ENCODE results near the gene CDH8.

CDH8 gene

GRCh38 chr16:62036101-62036801, at the start of gene CDH8:
TSS of gene CDH8 (minus strand) at chr16:62036438. CDS start at chr16:62021403, 15,035 bp downstream.
- no peak for FAIRE-seq
- TF ChIP-seq, protein P1, sequence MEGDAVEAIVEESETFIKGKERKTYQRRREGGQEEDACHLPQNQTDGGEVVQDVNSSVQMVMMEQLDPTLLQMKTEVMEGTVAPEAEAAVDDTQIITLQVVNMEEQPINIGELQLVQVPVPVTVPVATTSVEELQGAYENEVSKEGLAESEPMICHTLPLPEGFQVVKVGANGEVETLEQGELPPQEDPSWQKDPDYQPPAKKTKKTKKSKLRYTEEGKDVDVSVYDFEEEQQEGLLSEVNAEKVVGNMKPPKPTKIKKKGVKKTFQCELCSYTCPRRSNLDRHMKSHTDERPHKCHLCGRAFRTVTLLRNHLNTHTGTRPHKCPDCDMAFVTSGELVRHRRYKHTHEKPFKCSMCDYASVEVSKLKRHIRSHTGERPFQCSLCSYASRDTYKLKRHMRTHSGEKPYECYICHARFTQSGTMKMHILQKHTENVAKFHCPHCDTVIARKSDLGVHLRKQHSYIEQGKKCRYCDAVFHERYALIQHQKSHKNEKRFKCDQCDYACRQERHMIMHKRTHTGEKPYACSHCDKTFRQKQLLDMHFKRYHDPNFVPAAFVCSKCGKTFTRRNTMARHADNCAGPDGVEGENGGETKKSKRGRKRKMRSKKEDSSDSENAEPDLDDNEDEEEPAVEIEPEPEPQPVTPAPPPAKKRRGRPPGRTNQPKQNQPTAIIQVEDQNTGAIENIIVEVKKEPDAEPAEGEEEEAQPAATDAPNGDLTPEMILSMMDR (IDR thresholded peaks at IDR 0.05; ENCODE audit: insufficient read depth, missing control alignments), result no peak
- no peak for DNase-seq (ENCODE audit: insufficient read length, low spot score)

GRCh38 chr16:62079236-62079635, 43.0 kb upstream of the CDH8 start:
- TF ChIP-seq, protein P1 (IDR thresholded peaks at IDR 0.05; ENCODE audit: insufficient read depth, missing control alignments), result no peak
- FAIRE-seq, result no peak

DNA sequence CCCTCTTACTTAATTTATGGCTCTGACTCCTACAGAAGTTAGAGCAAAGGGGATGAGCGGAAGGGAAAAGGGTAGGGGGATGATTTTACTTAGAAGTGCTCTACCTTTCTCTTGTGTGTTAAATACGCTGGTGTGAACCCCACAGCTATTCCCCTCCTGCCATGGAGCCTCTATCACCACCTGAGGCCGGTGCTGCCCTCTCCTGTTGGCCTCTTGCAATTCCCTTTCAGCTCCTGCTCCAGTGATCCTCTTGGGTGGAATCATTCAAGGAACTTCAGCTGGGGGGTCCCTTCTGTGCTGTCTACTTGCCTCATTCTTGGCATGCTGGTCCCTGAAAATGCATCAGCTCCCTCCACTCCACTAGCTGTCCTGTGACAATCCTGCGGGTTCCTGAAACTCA, 41.8 kb upstream of the CDH8 start:
- TF ChIP-seq, protein P1 (IDR thresholded peaks at IDR 0.05; ENCODE audit: insufficient read depth, missing control alignments), result no peak
- no peak for DNase-seq (ENCODE audit: insufficient read length, low spot score)
- no peak for FAIRE-seq

More at GRCh38 chr16:62079236-62079635, 43.0 kb upstream of the CDH8 start:
- no peak for DNase-seq (ENCODE audit: insufficient read length, low spot score)

DNA sequence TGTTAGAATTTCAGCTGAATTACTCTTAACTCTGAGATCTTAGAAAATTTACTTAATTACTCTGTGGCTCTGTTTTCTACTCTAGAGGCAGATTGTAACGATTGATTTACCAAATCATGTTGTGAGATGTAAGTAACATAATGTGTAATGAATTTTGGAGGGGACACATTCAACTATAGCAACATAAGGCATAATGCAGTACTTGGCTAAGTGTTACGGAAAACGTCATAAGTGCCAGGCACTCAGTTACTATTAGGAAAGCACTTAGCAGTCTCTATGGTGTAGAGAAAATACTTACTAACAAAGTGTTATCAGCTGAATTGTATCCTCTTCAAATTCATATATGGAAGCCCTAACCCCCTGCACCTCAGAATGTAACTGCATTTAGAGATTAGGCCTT, 40.6 kb upstream of the CDH8 start:
- TF ChIP-seq, protein P1 (IDR thresholded peaks at IDR 0.05; ENCODE audit: insufficient read depth, missing control alignments), result no peak
- FAIRE-seq (no peak), DNase-seq (ENCODE audit: insufficient read length, low spot score) (no peak)

- DNase-seq (ENCODE audit: insufficient read length, low spot score), result no peak
- FAIRE-seq, result no peak
- TF ChIP-seq, protein P1 (IDR thresholded peaks at IDR 0.05; ENCODE audit: insufficient read depth, missing control alignments), result no peak
Observed at GRCh38 chr16:62068747-62069146, 32.5 kb upstream of the CDH8 start.

GRCh38 chr16:62067981-62068380, 31.7 kb upstream of the CDH8 start:
- FAIRE-seq (no peak), DNase-seq (ENCODE audit: insufficient read length, low spot score) (no peak)

DNA sequence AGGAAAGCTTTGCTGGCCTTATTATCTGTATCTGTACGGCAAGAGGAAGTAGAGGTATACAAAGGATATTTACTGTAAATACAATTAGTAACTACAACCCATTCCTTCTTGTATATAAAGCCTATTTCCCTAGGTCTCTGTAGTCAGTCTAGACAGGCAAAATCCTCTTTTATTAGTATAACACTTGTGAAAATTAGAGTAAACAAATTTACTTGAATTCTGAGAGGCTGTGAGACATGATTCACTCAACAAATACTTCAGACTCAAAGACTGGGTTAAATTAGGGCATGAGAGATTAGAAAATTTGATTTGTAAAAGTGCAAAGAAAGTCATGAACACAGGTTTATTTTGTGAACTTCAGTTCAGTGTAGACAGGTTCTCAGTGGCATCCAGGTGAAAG, 30.9 kb upstream of the CDH8 start:
- no peak for FAIRE-seq
- TF ChIP-seq, protein P1 (IDR thresholded peaks at IDR 0.05; ENCODE audit: insufficient read depth, missing control alignments), result no peak
- DNase-seq (ENCODE audit: insufficient read length, low spot score), result no peak

More at GRCh38 chr16:62067981-62068380, 31.7 kb upstream of the CDH8 start:
- TF ChIP-seq, protein P1 (IDR thresholded peaks at IDR 0.05; ENCODE audit: insufficient read depth, missing control alignments), result no peak
